Mesothelial cell of epicardium (in vitro differentiated cells): ENCODE data around the gene TIPARP. TPM values are rescaled to one million over a fixed set of nuclear protein-coding genes. Genes with fewer than 3 reads are reported as not detected.
"Not testable (repeated sequence)": the region's sequence is repeated elsewhere in the genome, so short reads cannot be mapped to it uniquely, and the experiment has no call there.

Experiments used
- DNase-seq, 2 experiments: peaks; one replicate each; pipeline ENCODE4 v3.0.0; 2021; ENCODE audit warnings: low spot score in 2 of 2; ENCODE audit not compliant: unreplicated experiment in 2 of 2
- H3K27ac Mint-ChIP-seq: 2 replicates; pipeline ENCODE4 v1.8.0; 2021; ENCODE audit warnings: mixed read lengths
- H3K27me3 Mint-ChIP-seq: 2 replicates; pipeline ENCODE4 v1.8.0; 2021; ENCODE audit warnings: low read depth, mixed read lengths
- H3K36me3 Mint-ChIP-seq: 2 replicates; pipeline ENCODE4 v1.8.0; 2021; ENCODE audit warnings: mixed read lengths
- H3K4me1 Mint-ChIP-seq: 2 replicates; pipeline ENCODE4 v1.8.0; 2021; ENCODE audit warnings: mixed read lengths
- H3K4me3 Mint-ChIP-seq: 2 replicates; pipeline ENCODE4 v1.8.0; 2021; ENCODE audit warnings: mild to moderate bottlenecking, moderate library complexity, mixed read lengths
- H3K9me3 Mint-ChIP-seq: 2 replicates; pipeline ENCODE4 v1.8.0; 2021; ENCODE audit warnings: mixed read lengths
- total RNA-seq: library from RNA; stranded (reverse); gene quantifications from 3 replicates; pipeline ENCODE4 v1.2.1, GENCODE V29; 2021
- TF ChIP-seq, protein P1 (sequence below): fragments of 200-600 bp; sonication (generic); IDR thresholded peaks from one replicate; pipeline ENCODE4 v1.5.0; 2021; ENCODE audit warnings: antibody characterized with exemption; ENCODE audit not compliant: unreplicated experiment

Gene TIPARP
- total RNA-seq, 1 donor from 2014 or later: 27.2 TPM

DNA sequence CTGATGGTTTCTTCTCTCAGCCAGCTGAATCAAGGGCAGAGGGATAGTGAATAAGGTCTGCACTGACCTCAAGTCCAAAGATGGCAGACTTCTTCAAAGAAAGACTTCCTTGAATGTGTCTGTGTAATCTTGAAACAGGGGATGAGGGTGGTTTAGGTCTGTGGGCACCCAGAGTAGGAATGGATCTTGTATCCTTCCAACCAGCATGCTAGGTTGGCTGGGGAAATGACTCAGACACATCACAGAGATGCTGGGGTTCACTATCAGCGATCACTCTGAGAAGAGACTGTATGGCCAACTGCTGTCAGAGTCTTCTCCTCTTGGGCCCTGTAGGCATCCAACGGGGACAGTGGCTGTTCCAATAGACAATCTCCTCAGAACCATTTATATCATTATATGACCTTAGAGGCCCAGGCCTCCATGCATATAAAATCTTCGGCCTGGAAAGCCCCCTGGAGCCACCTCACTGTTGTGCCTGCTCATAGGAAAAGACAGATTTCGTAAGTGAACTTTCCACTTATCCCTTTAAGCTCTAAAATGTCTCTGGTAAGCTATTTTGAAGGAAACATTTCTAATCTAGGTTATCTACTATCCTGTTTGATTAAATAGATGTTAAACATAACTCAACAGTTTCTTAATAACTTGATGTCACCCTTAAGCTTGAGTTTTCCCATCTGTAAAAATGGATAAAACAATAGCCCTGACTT, 58.5 kb downstream of the TIPARP start:
- no peaks in the 10 kb centered on the region for H3K27me3 Mint-ChIP-seq
- H3K4me3 Mint-ChIP-seq: no peak overlapping the region
- no peaks in the 10 kb centered on the region for H3K9me3 Mint-ChIP-seq
- TF ChIP-seq, protein P1, sequence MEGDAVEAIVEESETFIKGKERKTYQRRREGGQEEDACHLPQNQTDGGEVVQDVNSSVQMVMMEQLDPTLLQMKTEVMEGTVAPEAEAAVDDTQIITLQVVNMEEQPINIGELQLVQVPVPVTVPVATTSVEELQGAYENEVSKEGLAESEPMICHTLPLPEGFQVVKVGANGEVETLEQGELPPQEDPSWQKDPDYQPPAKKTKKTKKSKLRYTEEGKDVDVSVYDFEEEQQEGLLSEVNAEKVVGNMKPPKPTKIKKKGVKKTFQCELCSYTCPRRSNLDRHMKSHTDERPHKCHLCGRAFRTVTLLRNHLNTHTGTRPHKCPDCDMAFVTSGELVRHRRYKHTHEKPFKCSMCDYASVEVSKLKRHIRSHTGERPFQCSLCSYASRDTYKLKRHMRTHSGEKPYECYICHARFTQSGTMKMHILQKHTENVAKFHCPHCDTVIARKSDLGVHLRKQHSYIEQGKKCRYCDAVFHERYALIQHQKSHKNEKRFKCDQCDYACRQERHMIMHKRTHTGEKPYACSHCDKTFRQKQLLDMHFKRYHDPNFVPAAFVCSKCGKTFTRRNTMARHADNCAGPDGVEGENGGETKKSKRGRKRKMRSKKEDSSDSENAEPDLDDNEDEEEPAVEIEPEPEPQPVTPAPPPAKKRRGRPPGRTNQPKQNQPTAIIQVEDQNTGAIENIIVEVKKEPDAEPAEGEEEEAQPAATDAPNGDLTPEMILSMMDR: no peak
- peaks cover 11% of the 10 kb centered on the region for H3K4me1 Mint-ChIP-seq
- H3K27ac Mint-ChIP-seq: no peak overlapping the region
- DNase-seq: no peak
- no peaks in the 10 kb centered on the region for H3K36me3 Mint-ChIP-seq

GRCh38 chr3:156734661-156735060, 60.3 kb downstream of the TIPARP start:
- not testable (repeated sequence) for DNase-seq, H3K27ac Mint-ChIP-seq, H3K9me3 Mint-ChIP-seq

GRCh38 chr3:156735471-156735870, 61.1 kb downstream of the TIPARP start:
- Mint-ChIP-seq H3K4me1 (peaks cover 11% of the 10 kb centered on the region), H3K4me3 (no peak overlapping the region), H3K36me3 (no peaks in the 10 kb centered on the region), H3K27ac (no peak overlapping the region), H3K27me3 (no peaks in the 10 kb centered on the region), H3K9me3 (no peaks in the 10 kb centered on the region)
- TF ChIP-seq, protein P1: no peak
- DNase-seq: no peak

More at GRCh38 chr3:156734661-156735060, 60.3 kb downstream of the TIPARP start:
- H3K36me3 Mint-ChIP-seq, H3K4me3 Mint-ChIP-seq, H3K27me3 Mint-ChIP-seq: not testable (repeated sequence)
- peaks cover 11% of the 10 kb centered on the region for H3K4me1 Mint-ChIP-seq

DNA sequence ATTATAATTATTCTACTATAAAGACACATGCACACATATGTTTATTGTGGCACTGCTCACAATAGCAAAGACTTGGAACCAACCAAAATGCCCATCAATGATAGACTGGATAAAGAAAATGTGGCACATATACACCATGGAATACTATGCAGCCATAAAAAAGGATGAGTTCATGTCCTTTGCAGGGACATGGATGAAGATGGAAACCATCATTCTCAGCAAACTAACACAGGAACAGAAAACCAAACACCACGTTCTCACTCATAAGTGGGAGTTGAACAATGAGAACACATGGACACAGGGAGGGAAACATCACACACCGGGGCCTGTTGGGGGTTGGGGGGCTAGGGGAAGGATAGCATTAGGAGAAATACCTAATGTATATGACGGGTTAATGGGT, 62.7 kb downstream of the TIPARP start:
- H3K9me3 Mint-ChIP-seq, H3K27me3 Mint-ChIP-seq, DNase-seq, H3K27ac Mint-ChIP-seq, H3K36me3 Mint-ChIP-seq, H3K4me3 Mint-ChIP-seq, H3K4me1 Mint-ChIP-seq: not testable (repeated sequence)

DNA sequence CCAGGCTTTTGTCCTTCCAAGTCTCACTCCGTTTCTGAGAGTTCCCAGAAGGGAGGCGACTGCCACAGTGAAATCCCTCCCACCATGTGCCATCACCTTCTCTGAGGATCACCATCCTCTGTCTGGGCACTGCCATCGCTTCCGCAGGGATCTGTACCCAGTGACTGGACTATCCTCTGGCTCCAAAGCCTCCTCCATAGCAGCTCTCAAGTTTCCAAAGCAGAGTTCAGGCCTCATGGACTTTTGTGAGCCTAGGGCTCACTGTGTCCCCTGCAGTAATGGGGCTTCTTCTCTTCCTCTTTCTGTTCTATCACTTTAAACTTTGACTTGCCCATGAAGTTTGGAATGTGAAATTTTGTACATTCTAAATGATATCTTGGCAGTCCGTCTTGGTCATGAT, 63.9 kb downstream of the TIPARP start:
- H3K4me3 Mint-ChIP-seq: no peak overlapping the region
- TF ChIP-seq, protein P1: no peak
- H3K27ac Mint-ChIP-seq: no peak overlapping the region
- H3K9me3 Mint-ChIP-seq: no peaks in the 10 kb centered on the region
- H3K27me3 Mint-ChIP-seq: no peaks in the 10 kb centered on the region
- peaks cover 8% of the 10 kb centered on the region for H3K4me1 Mint-ChIP-seq
- DNase-seq: no peak
- H3K36me3 Mint-ChIP-seq: no peaks in the 10 kb centered on the region

DNA sequence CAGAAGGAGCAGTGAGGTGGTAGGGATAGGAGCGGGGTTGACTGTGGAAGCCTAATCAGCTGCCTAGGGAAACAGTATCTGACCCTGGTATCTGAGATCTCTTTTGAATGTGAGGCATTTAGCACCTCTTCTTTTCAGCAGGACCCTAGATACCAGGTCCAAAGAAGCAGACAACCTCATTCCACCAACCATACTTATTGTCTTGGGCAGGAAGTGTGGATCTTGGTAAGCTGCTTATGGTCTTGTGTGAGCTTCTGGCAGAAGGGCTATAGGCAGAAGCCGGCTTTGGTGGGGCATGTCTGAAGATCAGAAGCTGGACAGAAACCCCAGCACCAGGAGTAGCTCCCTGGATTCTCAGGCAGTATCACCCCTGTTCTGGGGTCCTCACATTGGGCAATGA, 65.6 kb downstream of the TIPARP start:
- TF ChIP-seq, protein P1: no peak
- no peaks in the 10 kb centered on the region for H3K36me3 Mint-ChIP-seq
- no peaks in the 10 kb centered on the region for H3K9me3 Mint-ChIP-seq
- peaks cover 2% of the 10 kb centered on the region for H3K4me1 Mint-ChIP-seq
- no peaks in the 10 kb centered on the region for H3K27me3 Mint-ChIP-seq
- H3K4me3 Mint-ChIP-seq: no peak overlapping the region
- no peak for DNase-seq
- H3K27ac Mint-ChIP-seq: no peak overlapping the region

DNA sequence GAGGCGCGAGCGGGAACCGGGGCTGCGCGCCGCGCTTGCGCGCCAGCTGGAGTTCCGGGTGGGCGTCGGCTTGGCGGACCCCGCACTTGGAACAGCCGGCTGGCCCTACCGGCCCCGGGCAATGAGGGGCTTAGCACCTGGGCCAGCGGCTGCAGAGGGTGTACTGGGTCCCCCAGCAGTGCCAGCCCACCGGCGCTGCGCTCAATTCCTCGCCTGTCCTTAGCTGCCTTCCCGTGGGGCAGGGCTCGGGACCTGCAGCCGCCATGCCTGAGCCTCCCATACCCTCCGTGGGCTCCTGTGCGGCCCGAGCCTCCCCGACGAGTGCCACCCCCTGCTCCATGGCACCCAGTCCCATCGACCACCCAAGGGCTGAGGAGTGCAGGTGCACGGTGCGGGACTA, 66.2 kb downstream of the TIPARP start:
- not testable (repeated sequence) for H3K4me1 Mint-ChIP-seq, H3K36me3 Mint-ChIP-seq, H3K4me3 Mint-ChIP-seq, DNase-seq, H3K9me3 Mint-ChIP-seq, H3K27me3 Mint-ChIP-seq, H3K27ac Mint-ChIP-seq
